HG03280 (cell line): ENCODE data around the gene BTLA.
A peak's percentile ranks its signal among the peaks of the same experiment; 100 is the strongest.
"Not testable (repeated sequence)": the region's sequence is repeated elsewhere in the genome, so short reads cannot be mapped to it uniquely, and the experiment has no call there.

ENCODE experiments used
- ATAC-seq: cut with Tn5 transposase; IDR thresholded peaks from one replicate; pipeline ENCODE4 v1.9.1; 2021; ENCODE audit warnings: mild to moderate bottlenecking, moderate library complexity; ENCODE audit not compliant: unreplicated experiment

Gene BTLA

GRCh38 chr3:112456147-112456546 lies 43.1 kb downstream of the BTLA start:
- ATAC-seq = no peak

- ATAC-seq = no peak
These were observed 50.3 kb downstream of the BTLA start for GRCh38 chr3:112448939-112449338.

GRCh38 chr3:112446343-112446742 lies 52.9 kb downstream of the BTLA start:
- no peak for ATAC-seq

- ATAC-seq = no peak
These were observed 53.4 kb downstream of the BTLA start for GRCh38 chr3:112445839-112446238.

- peak; percentile 93 for ATAC-seq
These were observed 61.9 kb downstream of the BTLA start for GRCh38 chr3:112437146-112438022.

- no peak for ATAC-seq
These were observed 69.3 kb downstream of the BTLA start for GRCh38 chr3:112429960-112430359.

GRCh38 chr3:112427123-112427522 lies 72.1 kb downstream of the BTLA start:
- no peak for ATAC-seq

- ATAC-seq = peak; percentile 63
These were observed 73.2 kb downstream of the BTLA start for GRCh38 chr3:112425858-112426750.

- ATAC-seq = no peak
These were observed 73.9 kb downstream of the BTLA start for GRCh38 chr3:112425382-112425781.

- ATAC-seq = no peak
These were observed 74.9 kb downstream of the BTLA start for GRCh38 chr3:112424394-112424793.

- not testable (repeated sequence) for ATAC-seq
These were observed 76.4 kb downstream of the BTLA start for GRCh38 chr3:112422921-112423320.

- ATAC-seq = not testable (repeated sequence)
These were observed 80.7 kb downstream of the BTLA start for GRCh38 chr3:112418526-112418925.

GRCh38 chr3:112417696-112418318 lies 81.5 kb downstream of the BTLA start:
- no peak for ATAC-seq

- ATAC-seq = no peak
These were observed 82.7 kb downstream of the BTLA start for GRCh38 chr3:112416391-112417212.

GRCh38 chr3:112415390-112415789 lies 83.9 kb downstream of the BTLA start:
- no peak for ATAC-seq
